Naive thymus-derived CD4-positive, alpha-beta T cell (primary cell): ENCODE results near the gene HLTF. TPM values are rescaled to one million over a fixed set of nuclear protein-coding genes. Genes with fewer than 3 reads are reported as not detected.

Experiments used
- ATAC-seq: fragments of 150-1000 bp; cut with Tn5 transposase; 2 replicates; pipeline ENCODE4 v1.10.0; 2021; ENCODE audit warnings: mild to moderate bottlenecking, moderate library complexity
- CTCF ChIA-PET: fragments of 350-600 bp; sonication (Branson Sonifier 250); formaldehyde crosslinking; loops from one replicate; lab custom pipeline; 2021; ENCODE audit warnings: antibody characterized with exemption; lab: Charles Lee
- POLR2A ChIA-PET: fragments of 350-600 bp; sonication (Branson Sonifier 250); formaldehyde crosslinking; loops from one replicate; lab custom pipeline; 2021; ENCODE audit warnings: antibody characterized with exemption, inconsistent platforms; lab: Charles Lee
- DNase-seq, 9 donors: peaks; one replicate each; pipeline versions ENCODE4 v3.0.0 to v3.0.0-alpha.2; 2020 to 2022; ENCODE audit warnings: mixed read lengths in 1 of 9
- H3K27ac ChIP-seq: one replicate; pipeline ENCODE4 v1.7.0; 2013; ENCODE audit warnings: mild to moderate bottlenecking, low read depth, low read length, moderate library complexity
- H3K27me3 ChIP-seq, 2 donors: one replicate each; pipeline ENCODE4 v1.7.0; 2013; ENCODE audit warnings: low read length in 2 of 2, mild to moderate bottlenecking in 2 of 2, moderate library complexity in 2 of 2; ENCODE audit not compliant: control insufficient read depth in 2 of 2, insufficient read depth in 2 of 2
- H3K36me3 ChIP-seq, 3 experiments: 1 replicate in 2 of 3; 2 replicates in 1 of 3; pipeline ENCODE4 v1.7.0; 2013; ENCODE audit warnings: low read length in 3 of 3, mild to moderate bottlenecking in 3 of 3, moderate library complexity in 1 of 3; ENCODE audit not compliant: insufficient read depth in 3 of 3, control insufficient read depth in 2 of 3
- H3K4me1 ChIP-seq, 2 donors: one replicate each; pipeline ENCODE4 v1.7.0; 2013; ENCODE audit warnings: low read length in 2 of 2, mild to moderate bottlenecking in 2 of 2, moderate library complexity in 1 of 2; ENCODE audit not compliant: control insufficient read depth in 2 of 2, insufficient read depth in 2 of 2
- H3K4me3 ChIP-seq: 2 replicates; pipeline ENCODE4 v1.7.0; 2013; ENCODE audit warnings: mild to moderate bottlenecking, low read length
- H3K9me3 ChIP-seq, 3 experiments: 1 replicate in 2 of 3; 2 replicates in 1 of 3; pipeline ENCODE4 v1.7.0; 2013; ENCODE audit warnings: low read length in 3 of 3; ENCODE audit not compliant: control insufficient read depth in 2 of 3
- H3K27ac Mint-ChIP-seq, 9 donors: one replicate each; pipeline ENCODE4 v1.8.0; 2020 to 2022; ENCODE audit warnings: mixed read lengths in 9 of 9, mild to moderate bottlenecking in 8 of 9, moderate library complexity in 5 of 9, inconsistent platforms in 2 of 9
- H3K27me3 Mint-ChIP-seq, 5 donors: one replicate each; pipeline ENCODE4 v1.8.0; 2021 to 2022; ENCODE audit warnings: mixed read lengths in 5 of 5, mild to moderate bottlenecking in 1 of 5
- H3K36me3 Mint-ChIP-seq, 5 donors: one replicate each; pipeline ENCODE4 v1.8.0; 2020 to 2022; ENCODE audit warnings: mixed read lengths in 5 of 5, mild to moderate bottlenecking in 3 of 5, inconsistent platforms in 1 of 5
- H3K4me1 Mint-ChIP-seq, 7 donors: one replicate each; pipeline ENCODE4 v1.8.0; 2020 to 2022; ENCODE audit warnings: mixed read lengths in 7 of 7, mild to moderate bottlenecking in 3 of 7, inconsistent platforms in 1 of 7
- H3K4me3 Mint-ChIP-seq, 10 donors: one replicate each; pipeline ENCODE4 v1.8.0; 2020 to 2022; ENCODE audit warnings: mild to moderate bottlenecking in 10 of 10, mixed read lengths in 10 of 10, moderate library complexity in 6 of 10, inconsistent platforms in 2 of 10
- H3K9me3 Mint-ChIP-seq, 11 donors: one replicate each; pipeline ENCODE4 v1.8.0; 2020 to 2022; ENCODE audit warnings: mixed read lengths in 11 of 11, mild to moderate bottlenecking in 4 of 11, inconsistent platforms in 1 of 11, moderate library complexity in 1 of 11
- intact Hi-C, 2 donors: fragments of 100-400 bp; cut with micrococcal nuclease; formaldehyde crosslinking; loops; one replicate each; pipeline ENCODE4 v1.15.1; 2023
- polyA plus RNA-seq, 2 donors: library from polyadenylated mRNA; unstranded; fragments of 300-500 nt; fragmentation: Illumina TruSeq; gene quantifications; one replicate each; pipeline ENCODE4 v1.2.3, GENCODE V29; 2021
- total RNA-seq, 6 experiments: library from RNA in 5 of 6; stranded (reverse) in 5 of 6; gene quantifications; 1 replicate in 5 of 6; 2 replicates in 1 of 6; pipeline ENCODE4 v1.2.3 and lab custom pipeline; 2021 to 2026

HLTF gene
- total and polyA plus RNA-seq, 7 experiments from 2014 or later = 9.1 to 26.5 (median 18.5) TPM

GRCh38 chr3:148981273-148981672 lies 105.1 kb downstream of the HLTF start:
- Histone ChIP-seq H3K36me3 (no peaks in the 10 kb centered on the region), H3K27me3 (no peaks in the 10 kb centered on the region), H3K4me3 (no peak overlapping the region), H3K4me1 (no peaks in the 10 kb centered on the region), H3K27ac (no peak overlapping the region), H3K9me3 (no peaks in the 10 kb centered on the region)
- peaks cover 4 to 47% (median 13%) of the 10 kb centered on the region in 5 donors for H3K27me3 Mint-ChIP-seq
- H3K36me3 Mint-ChIP-seq = no peaks in the 10 kb centered on the region
- intact Hi-C loops = no loop called here
- POLR2A ChIA-PET = no interaction called here
- CTCF ChIA-PET = interaction anchor here (0.9 kb wide), 1 partner anchor 10 kb away, joined by 3 read pairs; the partner anchor contains the start of gene GYG1
- no peak for ATAC-seq
- H3K4me3 Mint-ChIP-seq = no peak overlapping the region
- peaks cover 0 to 2% (median 0%) of the 10 kb centered on the region in 11 donors for H3K9me3 Mint-ChIP-seq
- H3K27ac Mint-ChIP-seq = no peak overlapping the region
- no peaks in the 10 kb centered on the region for H3K4me1 Mint-ChIP-seq
- no peak for DNase-seq

Other genes starting within 250 kb of the HLTF start
- gene CPA3, start 221.2 kb downstream of the HLTF start, total RNA-seq = 1 to 10 TPM in 2 of 5 experiments, not detected in 3; 4.1 to 9.9 TPM
- gene CPA3, start 221.2 kb downstream of the HLTF start, polyA plus RNA-seq = not detected
- gene GYG1, start 95.0 kb downstream of the HLTF start, total RNA-seq = 10 to 100 TPM; 15.5 to 39.3 (median 16.2) TPM
- 10 to 100 TPM; 28.9 to 34.7 TPM for gene GYG1, start 95.0 kb downstream of the HLTF start, polyA plus RNA-seq
- 10 to 100 TPM; 13.6 to 25.8 (median 23.4) TPM for gene HPS3, start 43.1 kb upstream of the HLTF start, total RNA-seq
- gene HPS3, start 43.1 kb upstream of the HLTF start, polyA plus RNA-seq = 10 to 100 TPM; 32.9 to 33.5 TPM
- gene CP, start 135.3 kb upstream of the HLTF start, total RNA-seq = under 1 TPM in 1 of 5 experiments, not detected in 4; 0.69 TPM
- 1 to 10 TPM in 1 of 2 donors, under 1 TPM in 1; 0.43 to 1.3 TPM for gene CP, start 135.3 kb upstream of the HLTF start, polyA plus RNA-seq
- gene TM4SF18, start 247.1 kb upstream of the HLTF start, total RNA-seq = not detected
- gene TM4SF18, start 247.1 kb upstream of the HLTF start, polyA plus RNA-seq = not detected